ENCODE results near the gene SIDT1.
A peak's percentile ranks its signal among the peaks of the same experiment; 100 is the strongest.

SIDT1 gene

GRCh38 chr3:113531826-113532697 lies at the start of gene SIDT1:
TSS of gene SIDT1 (plus strand) at chr3:113532555. CDS start at chr3:113533022, 467 bp downstream.
- DNase-seq: peak; percentile 50 to 72

GRCh38 chr3:113485161-113485609 lies 47.2 kb upstream of the SIDT1 start:
- peak in 1 of 2 experiments; percentile 7 for DNase-seq

- peak in 1 of 2 experiments; percentile 33 for DNase-seq
Observed at GRCh38 chr3:113495035-113495434, 37.3 kb upstream of the SIDT1 start.

DNA sequence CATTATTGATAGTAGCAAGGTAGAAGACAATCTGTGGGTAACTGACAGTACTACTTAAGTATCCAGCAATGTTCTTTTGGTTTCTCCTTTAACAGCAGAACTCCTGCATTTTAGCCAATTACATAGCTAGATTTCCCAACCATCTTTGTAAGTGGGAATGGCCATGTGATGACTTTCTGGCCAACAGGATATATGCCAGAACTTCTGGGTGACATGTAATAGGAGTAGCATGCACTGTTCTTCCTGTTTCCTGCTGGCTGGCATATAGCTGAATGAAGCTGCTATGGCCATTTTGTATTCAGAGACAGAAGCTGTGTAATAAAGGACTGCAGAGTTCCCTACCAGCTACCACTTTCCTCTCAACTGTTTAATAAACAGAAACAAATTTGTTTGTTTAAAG lies 35.4 kb upstream of the SIDT1 start:
- DNase-seq: no peak

DNA sequence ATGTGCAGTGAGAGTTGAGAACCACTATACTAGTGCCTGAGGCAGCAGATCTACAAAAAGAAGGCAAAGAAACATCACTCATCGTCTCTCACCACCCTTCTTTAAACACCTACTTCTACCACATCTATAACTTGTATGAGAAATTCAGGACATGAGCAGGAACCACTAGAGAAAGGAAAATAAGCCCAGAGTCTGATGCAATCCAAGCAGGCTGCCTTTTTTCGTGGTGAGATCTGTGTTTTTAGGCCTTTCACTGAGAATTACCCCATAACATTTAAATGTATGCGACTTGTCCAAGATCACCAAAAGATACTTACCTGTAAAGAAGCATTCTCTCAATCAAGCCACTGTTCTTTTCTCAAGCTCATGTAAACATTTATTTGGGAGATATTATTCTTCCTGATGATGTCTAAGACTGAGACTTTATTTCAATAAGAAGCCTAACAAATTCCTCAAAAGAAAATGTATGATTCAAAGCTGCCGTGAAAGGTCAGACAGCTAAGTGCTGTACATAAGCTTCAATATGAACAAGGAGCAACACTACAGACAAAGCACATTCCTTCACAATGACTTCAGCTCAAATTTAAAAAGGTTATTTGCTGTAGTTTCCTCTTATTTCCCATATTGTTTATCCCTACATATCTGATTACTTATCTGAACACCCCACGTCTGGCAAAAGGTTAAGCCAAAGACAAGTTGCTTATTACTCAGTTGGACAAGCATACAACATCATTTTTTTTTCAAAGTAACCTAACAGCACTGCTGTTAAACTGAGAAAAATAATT lies 33.9 kb upstream of the SIDT1 start:
- DNase-seq: no peak

DNA sequence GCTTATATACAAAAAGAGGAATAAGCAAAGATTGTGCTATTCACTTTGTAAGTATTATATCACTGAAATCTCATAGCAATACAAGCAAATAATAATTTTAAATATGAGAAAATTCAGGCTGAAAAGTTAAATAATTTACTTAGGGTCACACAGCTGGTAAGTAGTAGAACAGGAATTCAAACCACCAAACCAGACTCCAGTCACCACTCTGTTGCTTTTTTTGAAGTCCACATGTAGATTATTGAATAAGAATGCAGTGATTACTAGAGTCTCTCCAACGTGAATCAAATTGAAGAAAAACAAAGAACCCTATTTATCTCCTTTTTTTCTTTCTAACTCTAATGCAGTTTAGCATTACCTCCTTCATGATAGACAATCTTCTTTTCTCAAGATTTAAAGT lies 33.3 kb upstream of the SIDT1 start:
- DNase-seq: no peak

- DNase-seq: no peak
Observed at GRCh38 chr3:113501597-113501996, 30.8 kb upstream of the SIDT1 start.

DNA sequence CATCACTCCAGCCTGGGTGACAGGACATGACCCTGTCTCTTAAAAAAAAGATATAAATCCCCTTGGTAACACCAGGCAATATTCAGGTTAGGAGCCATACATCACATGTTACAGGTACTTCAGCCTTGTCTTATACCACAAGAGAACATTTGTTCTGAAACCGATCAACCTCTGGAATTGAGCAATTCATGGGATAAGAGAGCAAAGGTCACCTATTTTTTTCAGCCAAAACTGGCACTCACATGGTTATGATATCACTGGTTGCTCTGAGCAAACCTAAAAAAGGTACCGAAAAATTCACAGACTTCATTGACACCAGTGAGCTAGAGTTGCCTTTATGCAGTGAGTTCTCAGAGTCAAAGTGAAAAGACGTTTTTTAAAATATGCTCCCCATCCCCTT lies 26.5 kb upstream of the SIDT1 start:
- no peak for DNase-seq

- DNase-seq: no peak
Observed at GRCh38 chr3:113507501-113508067, 24.8 kb upstream of the SIDT1 start.

DNA sequence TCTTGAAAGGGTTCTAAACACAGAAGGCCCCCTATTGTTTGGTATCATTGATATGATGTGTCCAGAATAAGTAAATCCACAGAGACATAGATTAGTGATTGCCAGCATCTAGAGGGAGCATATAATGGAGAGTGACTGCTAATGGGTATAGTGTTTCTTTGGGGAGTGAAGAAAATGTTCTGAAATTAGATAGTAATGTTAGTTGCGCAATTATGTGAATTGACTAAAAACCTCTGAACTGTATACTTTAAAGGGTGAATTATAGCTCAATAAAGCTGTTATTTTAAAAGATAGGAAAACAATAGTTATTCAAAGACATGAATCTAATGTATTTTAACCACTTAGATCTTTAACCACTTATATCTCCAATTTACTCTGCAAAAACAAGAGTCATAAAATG lies 23.4 kb upstream of the SIDT1 start:
- no peak for DNase-seq

DNA sequence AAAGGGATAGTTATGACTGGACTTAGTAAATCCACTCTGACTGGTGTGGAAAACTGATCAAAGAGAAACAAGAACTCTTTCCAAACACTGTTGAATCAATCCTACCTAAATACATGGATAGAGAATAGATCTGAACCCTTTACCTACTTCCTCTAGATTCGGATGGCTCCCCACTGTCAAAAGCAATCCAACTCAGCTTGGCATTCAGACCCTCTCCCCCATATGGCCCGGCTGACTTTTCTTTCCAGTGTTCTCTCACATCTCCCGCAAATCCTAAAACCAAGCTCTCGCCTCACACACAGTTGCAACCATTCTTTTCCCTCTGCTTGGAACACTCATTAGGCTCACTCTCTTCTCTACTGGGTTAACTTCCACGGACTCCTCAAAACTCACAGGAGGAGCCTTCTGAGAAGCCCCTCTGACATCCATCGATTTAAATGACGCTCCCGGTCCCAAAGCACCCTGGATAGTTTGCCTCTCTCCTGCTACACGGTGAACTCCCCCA lies 18.0 kb upstream of the SIDT1 start:
- no peak for DNase-seq

- DNase-seq: no peak
Observed at GRCh38 chr3:113516115-113516505, 16.2 kb upstream of the SIDT1 start.

GRCh38 chr3:113521981-113522380 lies 10.4 kb upstream of the SIDT1 start:
- DNase-seq: no peak

DNA sequence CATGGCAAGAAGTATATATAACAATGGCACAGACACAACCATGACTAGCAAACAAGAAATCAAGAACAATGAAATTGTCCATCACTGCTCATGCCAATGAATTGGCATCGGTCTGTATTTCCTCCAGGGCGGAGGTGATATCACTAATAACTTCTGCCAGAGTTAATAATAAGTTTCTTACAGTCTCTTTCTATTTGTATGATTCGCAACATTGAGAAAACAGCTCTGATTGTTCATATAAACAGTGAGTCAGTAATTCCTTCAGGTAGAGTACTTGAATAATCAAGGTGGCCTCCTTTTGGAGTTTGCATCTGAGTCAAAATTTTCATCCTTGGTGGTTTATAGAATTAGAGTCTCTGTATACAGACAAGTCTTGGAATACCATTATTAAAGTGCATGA lies 9.1 kb upstream of the SIDT1 start:
- no peak for DNase-seq

DNA sequence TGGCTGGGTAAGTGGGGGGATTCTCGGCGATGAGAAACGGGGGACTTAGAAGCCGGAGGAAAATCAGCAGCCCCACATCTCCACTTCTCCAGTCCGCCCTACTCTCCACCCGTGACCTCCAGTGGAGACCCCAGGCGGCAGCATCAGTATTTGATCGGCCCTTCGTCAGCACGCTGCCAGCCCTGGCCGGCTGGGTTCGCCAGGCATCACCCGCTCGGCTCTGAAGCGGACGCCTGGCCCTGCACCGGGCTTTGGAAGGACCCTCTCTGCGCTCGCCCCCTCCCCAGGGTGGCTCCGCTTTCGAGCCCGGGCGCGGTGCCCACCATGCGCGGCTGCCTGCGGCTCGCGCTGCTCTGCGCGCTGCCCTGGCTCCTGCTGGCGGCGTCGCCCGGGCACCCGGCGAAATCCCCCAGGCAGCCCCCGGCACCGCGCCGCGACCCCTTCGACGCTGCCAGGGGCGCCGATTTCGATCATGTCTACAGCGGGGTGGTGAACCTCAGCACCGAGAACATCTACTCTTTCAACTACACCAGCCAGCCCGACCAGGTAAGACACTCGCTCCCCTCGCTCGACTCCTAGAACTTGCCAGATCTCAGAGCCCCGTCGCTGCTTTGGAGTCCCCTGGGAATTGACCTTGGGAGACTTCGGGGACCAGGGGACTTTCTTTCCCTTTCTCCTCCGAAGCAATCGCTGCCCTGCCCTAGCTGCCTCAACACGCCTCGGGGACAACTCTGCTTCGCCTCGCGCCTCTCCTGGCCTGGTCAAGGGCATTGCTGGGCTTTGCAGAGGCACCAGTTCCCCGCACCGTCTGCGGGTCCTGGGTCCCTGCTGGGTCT lies 561 bp downstream of the SIDT1 start:
- peak; percentile 27 to 37 for DNase-seq

DNA sequence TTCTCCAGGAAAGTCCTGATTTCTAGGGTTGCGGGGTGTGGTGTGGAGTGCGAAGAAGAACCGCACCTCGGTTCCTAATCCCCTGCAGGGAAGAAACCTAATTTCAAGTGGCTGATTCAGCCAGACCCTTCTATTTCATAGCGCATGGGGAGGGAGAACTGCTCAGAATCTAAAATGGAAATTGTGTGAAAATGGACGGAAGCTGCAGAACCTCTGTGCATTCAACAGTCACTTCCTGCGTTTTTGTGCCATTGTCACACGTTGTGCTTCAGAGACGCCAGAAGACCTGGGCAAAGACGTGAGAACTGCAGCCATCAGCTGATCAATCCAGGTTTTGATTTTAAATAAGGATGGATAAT lies 1.2 kb downstream of the SIDT1 start:
- peak in 1 of 2 experiments; percentile 29 for DNase-seq

- peak in 1 of 2 experiments; percentile 5 for DNase-seq
Observed at GRCh38 chr3:113534365-113534764, 2.0 kb downstream of the SIDT1 start.

- no peak for DNase-seq
Observed at GRCh38 chr3:113535898-113536297, 3.5 kb downstream of the SIDT1 start.

DNA sequence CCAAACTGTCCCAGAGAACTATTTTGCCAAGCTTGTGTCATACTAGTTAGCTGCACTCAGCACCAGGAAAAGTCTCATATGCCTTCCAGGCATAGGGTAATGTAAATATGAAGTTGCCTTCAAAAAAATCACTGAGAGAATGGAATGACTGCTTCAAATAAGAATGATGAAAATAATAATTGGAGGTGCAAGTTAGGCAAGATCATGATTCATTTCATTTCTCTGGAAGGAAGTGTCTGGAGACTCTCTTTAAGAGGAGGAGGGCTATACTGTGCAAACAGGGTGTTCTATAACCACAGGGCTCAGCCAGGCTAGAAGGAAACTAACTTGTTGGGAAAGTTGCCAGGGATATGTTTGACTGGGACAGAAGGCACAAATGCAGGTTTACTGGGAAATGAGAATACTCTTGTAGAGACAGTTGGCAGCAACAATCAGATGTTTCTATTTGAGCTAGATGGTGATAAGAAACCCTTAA lies 4.3 kb downstream of the SIDT1 start:
- DNase-seq: no peak

DNA sequence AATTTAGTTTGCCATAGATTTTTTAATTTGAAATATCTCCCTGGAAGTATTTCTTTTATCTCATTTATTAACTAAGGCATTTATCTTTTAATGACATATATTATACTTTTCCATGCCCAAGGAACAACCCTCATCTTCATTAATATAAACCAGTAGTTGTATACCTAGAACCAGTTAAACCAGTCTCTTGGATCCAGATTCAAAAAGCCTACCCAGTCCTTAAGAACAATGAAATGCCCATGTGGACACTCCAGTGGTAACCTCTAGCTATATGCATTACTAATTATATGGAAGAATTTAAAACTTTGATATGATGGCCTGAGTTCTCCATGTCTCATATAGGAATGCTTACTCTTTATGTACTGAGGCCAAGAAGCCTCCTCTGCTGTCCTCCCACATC lies 4.8 kb downstream of the SIDT1 start:
- DNase-seq: no peak

- DNase-seq: no peak
Observed at GRCh38 chr3:113541519-113541918, 9.2 kb downstream of the SIDT1 start.

GRCh38 chr3:113545594-113545993 lies 13.2 kb downstream of the SIDT1 start:
- no peak for DNase-seq

Measured in stimulated activated CD4-positive, alpha-beta T cell treated with anti-CD3 and anti-CD28 coated beads, Interleukin-4, amount 100 ng/mL, for 4 hours (primary cell).